Measurements from ENCODE around the gene TEX48.

The TEX48 gene

DNA sequence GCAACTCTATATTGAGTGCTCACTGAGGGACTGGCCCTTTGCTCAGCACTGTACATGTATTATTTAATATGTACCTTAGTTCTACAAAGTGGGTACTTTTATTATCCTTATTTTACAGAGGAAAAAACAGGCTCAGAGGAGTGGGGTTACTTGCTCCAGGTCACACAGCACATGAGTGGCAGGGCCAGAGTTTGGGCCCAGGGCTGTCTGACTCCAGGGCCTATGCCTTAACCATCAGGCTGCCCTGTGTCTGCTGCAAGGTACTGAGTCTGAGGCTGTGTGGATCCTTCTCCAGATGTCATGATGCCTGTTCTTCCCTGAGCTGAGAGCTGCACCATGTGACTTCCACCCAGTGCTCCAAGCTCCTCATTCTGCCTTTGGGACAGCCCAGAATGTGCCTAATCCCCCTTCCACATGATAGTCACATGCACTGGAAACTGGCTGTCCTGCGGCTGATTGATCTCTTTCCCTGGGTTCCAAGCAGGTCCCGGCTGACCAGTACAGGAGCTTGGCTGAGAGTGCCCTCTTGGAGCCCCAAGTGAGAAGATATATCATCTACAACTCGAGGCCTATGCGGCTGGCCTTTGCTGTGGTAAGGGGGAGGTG is 55.5 kb downstream of the TEX48 start:
- peaks cover 70% of the 10 kb centered on the region for H3K36me3 ChIP-seq
- no peak overlapping the region for H3K27ac ChIP-seq
- H3K27me3 ChIP-seq (ENCODE audit: insufficient read depth, low read depth, severe bottlenecking): no peaks in the 10 kb centered on the region
- H3K4me3 ChIP-seq (ENCODE audit: low read depth, low read length): no peak overlapping the region
- TF ChIP-seq, protein P1, sequence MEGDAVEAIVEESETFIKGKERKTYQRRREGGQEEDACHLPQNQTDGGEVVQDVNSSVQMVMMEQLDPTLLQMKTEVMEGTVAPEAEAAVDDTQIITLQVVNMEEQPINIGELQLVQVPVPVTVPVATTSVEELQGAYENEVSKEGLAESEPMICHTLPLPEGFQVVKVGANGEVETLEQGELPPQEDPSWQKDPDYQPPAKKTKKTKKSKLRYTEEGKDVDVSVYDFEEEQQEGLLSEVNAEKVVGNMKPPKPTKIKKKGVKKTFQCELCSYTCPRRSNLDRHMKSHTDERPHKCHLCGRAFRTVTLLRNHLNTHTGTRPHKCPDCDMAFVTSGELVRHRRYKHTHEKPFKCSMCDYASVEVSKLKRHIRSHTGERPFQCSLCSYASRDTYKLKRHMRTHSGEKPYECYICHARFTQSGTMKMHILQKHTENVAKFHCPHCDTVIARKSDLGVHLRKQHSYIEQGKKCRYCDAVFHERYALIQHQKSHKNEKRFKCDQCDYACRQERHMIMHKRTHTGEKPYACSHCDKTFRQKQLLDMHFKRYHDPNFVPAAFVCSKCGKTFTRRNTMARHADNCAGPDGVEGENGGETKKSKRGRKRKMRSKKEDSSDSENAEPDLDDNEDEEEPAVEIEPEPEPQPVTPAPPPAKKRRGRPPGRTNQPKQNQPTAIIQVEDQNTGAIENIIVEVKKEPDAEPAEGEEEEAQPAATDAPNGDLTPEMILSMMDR (IDR thresholded peaks at IDR 0.05; ENCODE audit: low read depth, low read length): no peak
- DNase-seq: no peak
- H3K9me3 ChIP-seq (ENCODE audit: severe bottlenecking): no peaks in the 10 kb centered on the region

- H3K36me3 ChIP-seq: peaks cover 57% of the 10 kb centered on the region
These were observed 57.3 kb downstream of the TEX48 start for GRCh38 chr9:114624677-114625076.

DNA sequence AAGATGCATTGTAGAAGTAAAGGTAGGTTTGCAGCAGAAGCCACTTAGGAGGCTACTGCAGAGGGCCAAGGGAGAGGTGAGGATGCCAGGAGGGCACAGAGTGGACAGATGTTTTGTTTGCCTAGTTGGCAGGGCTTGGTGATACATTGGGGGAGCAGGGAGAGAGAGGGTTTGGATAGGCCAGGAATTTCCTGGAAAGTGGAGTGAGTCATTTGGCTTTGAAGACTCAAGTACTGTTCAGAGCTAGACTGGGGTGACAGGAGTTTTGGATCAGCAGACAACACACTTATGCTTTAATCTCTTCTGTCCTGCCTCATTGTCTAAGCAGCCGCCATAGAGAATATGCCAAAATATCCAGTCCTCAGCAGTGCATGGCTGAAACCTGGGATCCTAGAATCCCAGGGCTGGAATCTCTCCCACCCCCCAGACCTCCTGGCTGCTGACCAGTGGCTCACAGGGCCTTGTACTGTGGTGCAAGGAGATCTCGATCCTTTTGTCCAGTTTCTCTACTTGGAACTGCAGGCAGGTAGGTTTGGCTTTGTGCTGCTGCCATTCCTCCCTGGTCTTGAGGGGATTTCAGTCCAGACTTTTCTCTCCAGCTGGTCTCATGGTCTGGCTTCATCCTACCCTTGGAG is 59.9 kb downstream of the TEX48 start:
- DNase-seq: no peak

More at GRCh38 chr9:114624677-114625076, 57.3 kb downstream of the TEX48 start:
- TF ChIP-seq, protein P1 (IDR thresholded peaks at IDR 0.05; ENCODE audit: low read depth, low read length): no peak
- H3K4me3 ChIP-seq (ENCODE audit: low read depth, low read length): no peak overlapping the region
- no peaks in the 10 kb centered on the region for H3K9me3 ChIP-seq (ENCODE audit: severe bottlenecking)
- H3K27ac ChIP-seq: no peak overlapping the region
- DNase-seq: no peak
- H3K27me3 ChIP-seq (ENCODE audit: insufficient read depth, low read depth, severe bottlenecking): no peaks in the 10 kb centered on the region

GRCh38 chr9:114621561-114621960 is 60.4 kb downstream of the TEX48 start:
- no peak overlapping the region for H3K4me3 ChIP-seq (ENCODE audit: low read depth, low read length)
- no peaks in the 10 kb centered on the region for H3K9me3 ChIP-seq (ENCODE audit: severe bottlenecking)
- TF ChIP-seq, protein P1 (IDR thresholded peaks at IDR 0.05; ENCODE audit: low read depth, low read length): no peak
- H3K36me3 ChIP-seq: peaks cover 50% of the 10 kb centered on the region
- no peaks in the 10 kb centered on the region for H3K27me3 ChIP-seq (ENCODE audit: insufficient read depth, low read depth, severe bottlenecking)
- no peak overlapping the region for H3K27ac ChIP-seq
- DNase-seq: no peak

More for the DNA sequence above, 59.9 kb downstream of the TEX48 start:
- TF ChIP-seq, protein P1 (IDR thresholded peaks at IDR 0.05; ENCODE audit: low read depth, low read length): no peak
- Histone ChIP-seq H3K9me3 (ENCODE audit: severe bottlenecking) (no peaks in the 10 kb centered on the region), H3K4me3 (ENCODE audit: low read depth, low read length) (no peak overlapping the region), H3K27me3 (ENCODE audit: insufficient read depth, low read depth, severe bottlenecking) (no peaks in the 10 kb centered on the region), H3K27ac (no peak overlapping the region), H3K36me3 (peaks cover 54% of the 10 kb centered on the region)

GRCh38 chr9:114619191-114619761 is 62.7 kb downstream of the TEX48 start:
- Histone ChIP-seq H3K27ac (no peak overlapping the region), H3K4me3 (ENCODE audit: low read depth, low read length) (no peak overlapping the region), H3K27me3 (ENCODE audit: insufficient read depth, low read depth, severe bottlenecking) (no peaks in the 10 kb centered on the region), H3K36me3 (peaks cover 44% of the 10 kb centered on the region), H3K9me3 (ENCODE audit: severe bottlenecking) (no peaks in the 10 kb centered on the region)
- TF ChIP-seq, protein P1 (IDR thresholded peaks at IDR 0.05; ENCODE audit: low read depth, low read length): no peak
- no peak for DNase-seq

Measured in WERI-Rb-1 (cell line).